ENCODE data around the gene COL4A1. TPM values are rescaled to one million over a fixed set of nuclear protein-coding genes. Genes with fewer than 3 reads are reported as not detected.

COL4A1 gene
- total and polyA plus RNA-seq, 2 donors from 2014 or later: 53.0 to 218 TPM

- no peak for FAIRE-seq
- Histone ChIP-seq H3K9ac (ENCODE audit: low read length in 3 of 3) (no peak overlapping the region), H3K9me3 (ENCODE audit: control insufficient read depth in 2 of 3, insufficient read depth in 1 of 3, low read length in 3 of 3) (no peaks in the 10 kb centered on the region), H3K4me3 (ENCODE audit: low read length in 3 of 3) (no peak overlapping the region), H3K27me3 (ENCODE audit: control insufficient read depth, insufficient read depth, low read length) (no peaks in the 10 kb centered on the region), H3K4me1 (ENCODE audit: control insufficient read depth in 2 of 3, insufficient read depth in 2 of 3, low read depth in 1 of 3, low read length in 3 of 3) (peaks cover 0 to 10% (median 0%) of the 10 kb centered on the region in 3 donors), H3K27ac (ENCODE audit: low read depth in 2 of 2, low read length in 2 of 2) (peak overlapping the region in 1 of 2 donors; percentile 65), H3K36me3 (ENCODE audit: control insufficient read depth in 2 of 3, insufficient read depth in 3 of 3, low read length in 3 of 3) (no peaks in the 10 kb centered on the region)
- intact Hi-C loops (cut with DNase I): no loop called here
- TF ChIP-seq, protein P1, sequence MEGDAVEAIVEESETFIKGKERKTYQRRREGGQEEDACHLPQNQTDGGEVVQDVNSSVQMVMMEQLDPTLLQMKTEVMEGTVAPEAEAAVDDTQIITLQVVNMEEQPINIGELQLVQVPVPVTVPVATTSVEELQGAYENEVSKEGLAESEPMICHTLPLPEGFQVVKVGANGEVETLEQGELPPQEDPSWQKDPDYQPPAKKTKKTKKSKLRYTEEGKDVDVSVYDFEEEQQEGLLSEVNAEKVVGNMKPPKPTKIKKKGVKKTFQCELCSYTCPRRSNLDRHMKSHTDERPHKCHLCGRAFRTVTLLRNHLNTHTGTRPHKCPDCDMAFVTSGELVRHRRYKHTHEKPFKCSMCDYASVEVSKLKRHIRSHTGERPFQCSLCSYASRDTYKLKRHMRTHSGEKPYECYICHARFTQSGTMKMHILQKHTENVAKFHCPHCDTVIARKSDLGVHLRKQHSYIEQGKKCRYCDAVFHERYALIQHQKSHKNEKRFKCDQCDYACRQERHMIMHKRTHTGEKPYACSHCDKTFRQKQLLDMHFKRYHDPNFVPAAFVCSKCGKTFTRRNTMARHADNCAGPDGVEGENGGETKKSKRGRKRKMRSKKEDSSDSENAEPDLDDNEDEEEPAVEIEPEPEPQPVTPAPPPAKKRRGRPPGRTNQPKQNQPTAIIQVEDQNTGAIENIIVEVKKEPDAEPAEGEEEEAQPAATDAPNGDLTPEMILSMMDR (IDR thresholded peaks at IDR 0.05; ENCODE audit: borderline replicate concordance, extremely low read depth, insufficient read depth): no peak
- DNase-seq: no peak
These were observed 181.2 kb downstream of the COL4A1 start for GRCh38 chr13:110125613-110126272.

DNA sequence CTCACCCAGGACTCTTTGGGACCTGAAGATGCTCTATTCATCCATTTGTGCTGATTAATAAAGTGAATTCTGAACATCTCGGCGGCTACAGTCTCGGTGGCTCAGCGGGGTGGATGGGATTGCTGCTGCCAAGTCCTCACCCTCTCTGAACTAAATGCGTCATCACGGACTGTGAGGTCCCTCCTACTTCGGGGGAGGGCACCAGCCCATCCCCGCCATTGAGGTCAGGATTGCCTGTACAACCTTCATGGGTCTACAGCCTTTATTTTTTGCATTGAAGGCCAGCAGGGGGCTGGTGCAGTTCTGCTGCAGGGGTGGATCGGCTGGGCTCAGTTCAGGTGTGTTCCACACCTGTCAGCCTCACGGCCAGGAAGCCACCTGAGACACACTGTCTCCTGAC, 181.8 kb downstream of the COL4A1 start:
- no peaks in the 10 kb centered on the region for H3K36me3 ChIP-seq (ENCODE audit: control insufficient read depth in 2 of 3, insufficient read depth in 3 of 3, low read length in 3 of 3)
- TF ChIP-seq, protein P1 (IDR thresholded peaks at IDR 0.05; ENCODE audit: borderline replicate concordance, extremely low read depth, insufficient read depth): no peak
- intact Hi-C loops (cut with DNase I): no loop called here
- no peak for DNase-seq
- H3K9ac ChIP-seq (ENCODE audit: low read length in 3 of 3): no peak overlapping the region
- H3K27me3 ChIP-seq (ENCODE audit: control insufficient read depth, insufficient read depth, low read length): no peaks in the 10 kb centered on the region
- peaks cover 0 to 10% (median 0%) of the 10 kb centered on the region in 3 donors for H3K4me1 ChIP-seq (ENCODE audit: control insufficient read depth in 2 of 3, insufficient read depth in 2 of 3, low read depth in 1 of 3, low read length in 3 of 3)
- no peak for FAIRE-seq
- H3K4me3 ChIP-seq (ENCODE audit: low read length in 3 of 3): no peak overlapping the region
- H3K9me3 ChIP-seq (ENCODE audit: control insufficient read depth in 2 of 3, insufficient read depth in 1 of 3, low read length in 3 of 3): no peaks in the 10 kb centered on the region
- no peak overlapping the region for H3K27ac ChIP-seq (ENCODE audit: low read depth in 2 of 2, low read length in 2 of 2)

GRCh38 chr13:110124201-110124940, 182.6 kb downstream of the COL4A1 start:
- no peak overlapping the region for H3K9ac ChIP-seq (ENCODE audit: low read length in 3 of 3)
- no peaks in the 10 kb centered on the region for H3K9me3 ChIP-seq (ENCODE audit: control insufficient read depth in 2 of 3, insufficient read depth in 1 of 3, low read length in 3 of 3)
- H3K4me1 ChIP-seq (ENCODE audit: control insufficient read depth in 2 of 3, insufficient read depth in 2 of 3, low read depth in 1 of 3, low read length in 3 of 3): peaks cover 0 to 10% (median 0%) of the 10 kb centered on the region in 3 donors
- H3K27me3 ChIP-seq (ENCODE audit: control insufficient read depth, insufficient read depth, low read length): no peaks in the 10 kb centered on the region
- DNase-seq (no peak), FAIRE-seq (no peak)
- no peak overlapping the region for H3K27ac ChIP-seq (ENCODE audit: low read depth in 2 of 2, low read length in 2 of 2)
- intact Hi-C loops (cut with DNase I): no loop called here
- H3K4me3 ChIP-seq (ENCODE audit: low read length in 3 of 3): no peak overlapping the region
- H3K36me3 ChIP-seq (ENCODE audit: control insufficient read depth in 2 of 3, insufficient read depth in 3 of 3, low read length in 3 of 3): no peaks in the 10 kb centered on the region
- TF ChIP-seq, protein P1 (IDR thresholded peaks at IDR 0.05; ENCODE audit: borderline replicate concordance, extremely low read depth, insufficient read depth): no peak
